ENCODE data around the gene RYR2.

- TF ChIP-seq MAFK (IDR thresholded peaks at IDR 0.05; ENCODE audit: partially characterized antibody) = no peak
- no peak for TF ChIP-seq REST (IDR thresholded peaks at IDR 0.05)
- no peak for TF ChIP-seq BCL3 (IDR thresholded peaks at IDR 0.05)
- TF ChIP-seq POLR2A (IDR thresholded peaks at IDR 0.05; ENCODE audit: low read length) = no peak
- no peak for TF ChIP-seq ELK1 (IDR thresholded peaks at IDR 0.05; ENCODE audit: low read depth, low read length)
- no peak for TF ChIP-seq EHF (CRISPR knock-in tag; IDR thresholded peaks at IDR 0.05)
- TF ChIP-seq RAD21 (conservative IDR thresholded peaks at IDR 0.05 in 1 of 2, IDR thresholded peaks at IDR 0.05 in 1 of 2) = no peak
These were observed 25.4 kb upstream of the RYR2 start for GRCh38 chr1:237016626-237017025.

All from A549 (cell line).